Measurements from ENCODE around the gene DSCAML1. TPM values are rescaled to one million over a fixed set of nuclear protein-coding genes. Genes with fewer than 3 reads are reported as not detected.

DSCAML1 gene
- total RNA-seq, 1 experiment from 2014 or later = 0.90 TPM

- TF ChIP-seq NR3C1 (CRISPR knock-in tag; conservative IDR thresholded peaks at IDR 0.05; ENCODE audit: low read depth) (no peak), PREB (CRISPR knock-in tag; IDR thresholded peaks at IDR 0.05; ENCODE audit: borderline replicate concordance) (no peak), PRDM15 (CRISPR knock-in tag; IDR thresholded peaks at IDR 0.05) (no peak), ATF3 (CRISPR knock-in tag; conservative IDR thresholded peaks at IDR 0.05) (no peak), EMX1 (CRISPR knock-in tag; IDR thresholded peaks at IDR 0.05) (no peak), USF1 (CRISPR knock-in tag; IDR thresholded peaks at IDR 0.05) (no peak)
Measured at GRCh38 chr11:117663414-117663813, 133.6 kb downstream of the DSCAML1 start (continued).

GRCh38 chr11:117662671-117663269 is 134.2 kb downstream of the DSCAML1 start:
- no peak overlapping the region for H3K4me3 Mint-ChIP-seq
- H3K36me3 Mint-ChIP-seq = no peaks in the 10 kb centered on the region
- H3K27ac Mint-ChIP-seq = no peak overlapping the region
- no peaks in the 10 kb centered on the region for H3K9me3 Mint-ChIP-seq
- peaks cover 28% of the 10 kb centered on the region for H3K4me1 Mint-ChIP-seq
- DNase-seq (ENCODE audit: low spot score) (no peak), ATAC-seq (no peak)
- H3K27me3 Mint-ChIP-seq (ENCODE audit: low read depth) = no peaks in the 10 kb centered on the region
- POLR2A ChIA-PET = no interaction called here
- CTCF ChIA-PET = no interaction called here
- TF ChIP-seq HMGXB4 (CRISPR knock-in tag; IDR thresholded peaks at IDR 0.05) (no peak), E2F4 (CRISPR knock-in tag; IDR thresholded peaks at IDR 0.05; ENCODE audit: borderline replicate concordance, low read depth) (no peak), ATF6 (CRISPR knock-in tag; IDR thresholded peaks at IDR 0.05) (no peak), PREB (CRISPR knock-in tag; IDR thresholded peaks at IDR 0.05; ENCODE audit: borderline replicate concordance) (no peak), ZNF281 (CRISPR knock-in tag; IDR thresholded peaks at IDR 0.05) (no peak), FOXP1 (CRISPR knock-in tag; IDR thresholded peaks at IDR 0.05; ENCODE audit: borderline replicate concordance) (no peak), NFE2L1 (CRISPR knock-in tag; IDR thresholded peaks at IDR 0.05) (no peak), IRF1 (CRISPR knock-in tag; IDR thresholded peaks at IDR 0.05) (no peak), CDX4 (CRISPR knock-in tag; IDR thresholded peaks at IDR 0.05; ENCODE audit: borderline replicate concordance) (no peak), GTF2I (CRISPR knock-in tag; conservative IDR thresholded peaks at IDR 0.05) (no peak), KAT7 (CRISPR knock-in tag; IDR thresholded peaks at IDR 0.05; ENCODE audit: borderline replicate concordance) (no peak), ATF3 (CRISPR knock-in tag; conservative IDR thresholded peaks at IDR 0.05) (no peak), ZNF416 (CRISPR knock-in tag; IDR thresholded peaks at IDR 0.05) (no peak)
